NB4 (cell line): ENCODE data around the gene VGLL4.
"Not testable (repeated sequence)": the region's sequence is repeated elsewhere in the genome, so short reads cannot be mapped to it uniquely, and the experiment has no call there.

Experiments used
- DNase-seq: peaks from one replicate; pipeline ENCODE4 v3.0.0; 2010; ENCODE audit warnings: low read depth
- H3K4me3 ChIP-seq: one replicate; pipeline ENCODE4 v1.5.1; 2011; ENCODE audit warnings: mild to moderate bottlenecking, low read depth, low read length, moderate library complexity
- CTCF ChIP-seq: IDR thresholded peaks from one replicate; pipeline ENCODE4 v1.5.1; 2012; ENCODE audit warnings: low read depth, low read length
- MYC ChIP-seq: IDR thresholded peaks from 2 replicates; pipeline ENCODE4 v1.6.1; 2011; ENCODE audit warnings: low read depth, low read length
- POLR2A ChIP-seq: IDR thresholded peaks from 2 replicates; pipeline ENCODE4 v1.6.1; 2011; ENCODE audit warnings: mild to moderate bottlenecking; ENCODE audit not compliant: insufficient read length; ENCODE audit errors: extremely low read depth
- TF ChIP-seq, protein P1 (sequence below): IDR thresholded peaks from 2 replicates; pipeline ENCODE4 v1.6.1; 2011; ENCODE audit warnings: low read depth, low read length

Gene VGLL4

GRCh38 chr3:11534011-11534792 is 109.5 kb downstream of the VGLL4 start:
- TF ChIP-seq CTCF (no peak), MYC (no peak)
- TF ChIP-seq, protein P1, sequence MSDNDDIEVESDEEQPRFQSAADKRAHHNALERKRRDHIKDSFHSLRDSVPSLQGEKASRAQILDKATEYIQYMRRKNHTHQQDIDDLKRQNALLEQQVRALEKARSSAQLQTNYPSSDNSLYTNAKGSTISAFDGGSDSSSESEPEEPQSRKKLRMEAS, result no peak
- DNase-seq, result no peak
- H3K4me3 ChIP-seq, result no peak overlapping the region

GRCh38 chr3:11532931-11533391 is 110.8 kb downstream of the VGLL4 start:
- no peak for DNase-seq
- H3K4me3 ChIP-seq, result no peak overlapping the region
- TF ChIP-seq CTCF, result no peak
- no peak for TF ChIP-seq MYC
- TF ChIP-seq, protein P1, result no peak
- no peak for TF ChIP-seq POLR2A

DNA sequence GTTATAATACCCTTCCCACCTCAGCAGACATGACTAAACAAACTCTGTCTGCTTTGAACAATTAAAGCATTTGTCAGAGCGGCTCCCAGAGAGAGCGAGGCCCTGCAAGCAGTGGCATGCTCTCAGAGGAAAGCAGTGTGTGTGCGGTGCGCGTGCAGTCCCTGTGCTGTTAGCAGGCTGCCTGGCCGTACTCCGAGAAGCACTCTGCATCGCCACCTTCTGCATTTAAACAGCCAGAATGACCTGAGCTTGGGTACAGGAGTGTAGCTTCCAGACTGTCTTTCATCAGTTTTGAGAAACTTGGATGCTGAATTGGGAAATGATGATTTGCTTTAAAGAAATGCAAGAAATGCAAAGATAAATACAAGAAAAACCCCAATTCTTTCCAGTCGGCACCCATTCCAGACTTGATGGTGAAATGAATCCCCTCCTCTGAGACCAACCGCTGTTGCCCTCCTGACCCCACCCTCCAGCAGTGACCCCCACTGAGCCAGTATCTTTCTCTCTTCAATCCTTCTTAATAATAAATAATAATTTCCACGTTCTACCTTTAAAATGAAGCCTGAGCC is 113.5 kb downstream of the VGLL4 start:
- no peak overlapping the region for H3K4me3 ChIP-seq
- TF ChIP-seq MYC, result no peak
- TF ChIP-seq POLR2A, result no peak
- TF ChIP-seq CTCF, result no peak
- TF ChIP-seq, protein P1, result no peak
- no peak for DNase-seq

GRCh38 chr3:11529281-11529680 is 114.4 kb downstream of the VGLL4 start:
- no peak overlapping the region for H3K4me3 ChIP-seq
- DNase-seq, result no peak
- TF ChIP-seq, protein P1, result no peak
- TF ChIP-seq POLR2A, result no peak
- TF ChIP-seq MYC, result no peak
- no peak for TF ChIP-seq CTCF

DNA sequence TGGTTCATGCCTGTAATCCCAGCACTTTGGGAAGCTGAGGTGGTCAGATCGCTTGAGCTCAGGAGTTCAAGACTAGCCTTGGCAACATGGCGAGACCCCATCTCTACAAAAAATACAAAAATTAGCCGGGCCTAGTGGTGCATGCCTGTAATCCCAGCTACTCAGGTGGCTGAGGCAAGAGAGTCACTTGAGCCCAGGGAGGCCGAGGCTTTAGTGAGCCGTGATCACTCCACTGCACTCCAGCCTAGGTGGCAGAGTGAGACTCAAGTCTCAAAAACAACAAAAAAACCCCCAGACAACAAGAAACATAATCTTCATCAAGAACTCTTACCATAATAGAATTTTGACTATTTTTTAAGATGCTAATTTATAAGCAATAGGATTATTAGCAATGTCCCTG is 117.6 kb downstream of the VGLL4 start:
- H3K4me3 ChIP-seq, DNase-seq: not testable (repeated sequence)

DNA sequence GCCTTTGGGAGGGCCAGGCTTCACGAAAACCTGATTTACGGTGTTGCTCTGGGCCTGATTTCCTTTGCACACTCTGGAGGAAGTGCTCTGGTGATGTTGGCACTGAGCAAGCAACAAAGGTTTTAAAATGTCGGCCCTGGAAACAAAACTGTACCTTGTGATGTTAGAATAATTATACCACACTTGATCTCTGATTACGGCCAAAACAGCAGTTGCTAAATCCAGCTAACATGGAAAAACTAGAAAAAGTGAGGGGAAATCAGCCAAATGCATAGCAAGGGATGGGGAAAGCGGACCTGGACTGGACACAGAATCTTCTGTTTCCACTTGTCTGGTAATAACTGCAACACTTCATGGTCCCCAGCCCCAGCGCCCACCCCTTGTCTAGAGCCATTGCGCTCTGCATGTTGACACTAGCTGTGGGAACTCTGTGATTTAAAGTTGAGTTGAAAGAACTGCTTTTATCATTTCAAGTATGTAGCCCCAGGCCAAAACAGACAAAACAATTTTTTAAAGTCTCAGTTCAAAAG is 120.1 kb downstream of the VGLL4 start:
- TF ChIP-seq POLR2A, result no peak
- no peak for TF ChIP-seq CTCF
- no peak for TF ChIP-seq MYC
- DNase-seq, result no peak
- no peak overlapping the region for H3K4me3 ChIP-seq
